H1 (cell line): ENCODE results near the gene OR51Q1. TPM values are rescaled to one million over a fixed set of nuclear protein-coding genes. Genes with fewer than 3 reads are reported as not detected.

Experiments used
- CTCF ChIA-PET: fragments of 300-600 bp; sonication (Branson Sonifier 250); formaldehyde crosslinking; loops from one replicate; lab custom pipeline; 2021; ENCODE audit not compliant: partially characterized antibody; lab: Charles Lee
- POLR2A ChIA-PET: fragments of 300-600 bp; sonication (Branson Sonifier 250); formaldehyde crosslinking; loops from one replicate; lab custom pipeline; 2021; ENCODE audit warnings: inconsistent platforms; ENCODE audit not compliant: partially characterized antibody; lab: Charles Lee
- DNase-seq, 2 experiments: peaks; one replicate each; pipeline versions ENCODE4 v3.0.0 to v3.0.0-alpha.2; 2010 to 2022; ENCODE audit warnings: low spot score in 2 of 2, low read depth in 1 of 2, mixed read lengths in 1 of 2
- FAIRE-seq: peaks from 2 replicates; lab custom pipeline; 2011; peaks lifted over from hg19 to GRCh38; lab: Jason Lieb, UNC
- H2AFZ ChIP-seq: 2 replicates; pipeline ENCODE4 v1.8.1; 2012; ENCODE audit warnings: low read length, inconsistent platforms
- H2AK5ac ChIP-seq: 2 replicates; pipeline ENCODE4 v1.6.1; 2013; ENCODE audit warnings: low read depth, low read length
- H2BK120ac ChIP-seq: replicated peaks from 2 replicates; pipeline ENCODE3; 2013; ENCODE audit warnings: low read depth, low read length, inconsistent platforms
- H2BK12ac ChIP-seq: 2 replicates; pipeline ENCODE4 v1.6.1; 2013; ENCODE audit warnings: low read depth, low read length
- H2BK15ac ChIP-seq: 2 replicates; pipeline ENCODE4 v1.6.1; 2013; ENCODE audit warnings: low read length
- H2BK20ac ChIP-seq: 2 replicates; pipeline ENCODE4 v1.6.1; 2013; ENCODE audit warnings: low read length
- H2BK5ac ChIP-seq: 2 replicates; pipeline ENCODE4 v1.6.1; 2013; ENCODE audit warnings: low read depth, low read length
- H3K14ac ChIP-seq: 2 replicates; pipeline ENCODE4 v1.6.1; 2013; ENCODE audit warnings: inconsistent platforms; ENCODE audit not compliant: insufficient read length
- H3K18ac ChIP-seq: 2 replicates; pipeline ENCODE4 v1.6.1; 2013; ENCODE audit warnings: low read length; ENCODE audit errors: extremely low read depth
- H3K23ac ChIP-seq: 2 replicates; pipeline ENCODE4 v1.6.1; 2013; ENCODE audit warnings: inconsistent platforms; ENCODE audit not compliant: insufficient read length
- H3K23me2 ChIP-seq: 2 replicates; pipeline ENCODE4 v1.6.1; 2013; ENCODE audit warnings: low read depth, low read length
- H3K27ac ChIP-seq: 2 replicates; pipeline ENCODE4 v1.6.1; 2011; ENCODE audit warnings: low read depth, low read length, inconsistent platforms
- H3K27me3 ChIP-seq, 4 experiments: replicated peaks in 1 of 4; 1 replicate in 1 of 4; 2 replicates in 3 of 4; pipeline versions ENCODE4 v1.6.1 to v1.8.1; 2011 to 2013; ENCODE audit warnings: low read length in 3 of 4, mild to moderate bottlenecking in 3 of 4, inconsistent platforms in 2 of 4, mixed read lengths in 2 of 4, moderate library complexity in 1 of 4; ENCODE audit not compliant: control insufficient read depth in 3 of 4, insufficient read depth in 3 of 4; ENCODE audit errors: extremely low read depth in 1 of 4
- H3K36me3 ChIP-seq, 4 experiments: 2 replicates each; pipeline versions ENCODE4 v1.6.1 to v1.8.1; 2011 to 2013; ENCODE audit warnings: mild to moderate bottlenecking in 4 of 4, low read length in 3 of 4, moderate library complexity in 2 of 4, control low read depth in 1 of 4, inconsistent platforms in 1 of 4; ENCODE audit not compliant: insufficient read depth in 4 of 4, control insufficient read depth in 2 of 4
- H3K4ac ChIP-seq: replicated peaks from 2 replicates; pipeline ENCODE3; 2013; ENCODE audit warnings: low read length, low read depth, mixed read lengths, inconsistent platforms; ENCODE audit not compliant: insufficient read length
- H3K4me1 ChIP-seq, 4 experiments: replicated peaks in 1 of 4; 1 replicate in 1 of 4; 2 replicates in 3 of 4; pipeline versions ENCODE4 v1.6.1 to v1.8.1; 2011 to 2013; ENCODE audit warnings: low read length in 3 of 4, inconsistent platforms in 2 of 4, mixed read lengths in 1 of 4; ENCODE audit not compliant: insufficient read depth in 4 of 4, control insufficient read depth in 3 of 4
- H3K4me2 ChIP-seq, 2 experiments: 2 replicates each; pipeline versions ENCODE4 v1.6.1 to v1.8.1; 2011 to 2013; ENCODE audit warnings: low read depth in 2 of 2, low read length in 2 of 2, control low read depth in 1 of 2, inconsistent platforms in 1 of 2, mild to moderate bottlenecking in 1 of 2; ENCODE audit not compliant: insufficient read depth in 1 of 2
- H3K4me3 ChIP-seq, 4 experiments: fragments of 200-600, 300-600 bp in 1 of 4; sonication (generic), shearing (Covaris generic), sonication (Bioruptor Twin) in 1 of 4; 2 replicates each; pipeline versions ENCODE4 v1.5.1 to v1.8.1; 2011 to 2016; ENCODE audit warnings: low read length in 4 of 4, low read depth in 3 of 4, control low read depth in 2 of 4, inconsistent platforms in 2 of 4, mild to moderate bottlenecking in 2 of 4, mixed read lengths in 1 of 4, moderate library complexity in 1 of 4; ENCODE audit not compliant: insufficient read depth in 2 of 4; ENCODE audit errors: extremely low read depth in 1 of 4
- H3K56ac ChIP-seq: replicated peaks from 2 replicates; pipeline ENCODE3; 2013; ENCODE audit warnings: low read depth, mild to moderate bottlenecking, mixed read lengths, low read length, inconsistent platforms; ENCODE audit not compliant: insufficient read length
- H3K79me1 ChIP-seq: 2 replicates; pipeline ENCODE4 v1.6.1; 2013; ENCODE audit warnings: low read depth, low read length, control low read depth
- H3K79me2 ChIP-seq, 2 experiments: 2 replicates each; pipeline versions ENCODE4 v1.6.1 to v1.8.1; 2012 to 2013; ENCODE audit warnings: low read length in 2 of 2, mild to moderate bottlenecking in 2 of 2, inconsistent platforms in 1 of 2; ENCODE audit not compliant: insufficient read depth in 2 of 2, control insufficient read depth in 1 of 2
- H3K9ac ChIP-seq, 4 experiments: replicated peaks in 1 of 4; 1 replicate in 1 of 4; 2 replicates in 3 of 4; pipeline versions ENCODE4 v1.6.1 to v1.8.1; 2011 to 2013; ENCODE audit warnings: low read depth in 3 of 4, low read length in 3 of 4, control low read depth in 2 of 4, mild to moderate bottlenecking in 2 of 4, moderate library complexity in 2 of 4, inconsistent platforms in 1 of 4; ENCODE audit errors: extremely low read depth in 1 of 4
- H3K9me3 ChIP-seq, 2 experiments: 2 replicates each; pipeline versions ENCODE4 v1.6.1 to v1.8.1; 2012 to 2013; ENCODE audit warnings: mild to moderate bottlenecking in 2 of 2, moderate library complexity in 2 of 2, control low read depth in 1 of 2, inconsistent platforms in 1 of 2, low read depth in 1 of 2, low read length in 1 of 2, mixed read lengths in 1 of 2; ENCODE audit not compliant: insufficient read depth in 2 of 2
- H4K20me1 ChIP-seq, 2 experiments: replicated peaks in 1 of 2; 2 replicates each; pipeline versions ENCODE3 to v1.8.1; 2011 to 2013; ENCODE audit warnings: inconsistent platforms in 2 of 2, low read length in 2 of 2, mild to moderate bottlenecking in 1 of 2; ENCODE audit not compliant: insufficient read depth in 2 of 2, control insufficient read depth in 1 of 2
- H4K5ac ChIP-seq: 2 replicates; pipeline ENCODE4 v1.6.1; 2013; ENCODE audit warnings: low read length, low read depth, mixed read lengths, inconsistent platforms; ENCODE audit not compliant: insufficient read length
- H4K8ac ChIP-seq: 2 replicates; pipeline ENCODE4 v1.8.0; 2013; ENCODE audit warnings: mild to moderate bottlenecking, moderate library complexity, low read length, inconsistent platforms; ENCODE audit not compliant: insufficient read depth; ENCODE audit errors: extremely low read depth
- H4K91ac ChIP-seq: replicated peaks from 2 replicates; pipeline ENCODE3; 2013; ENCODE audit warnings: low read length, mixed read lengths, inconsistent platforms; ENCODE audit not compliant: insufficient read length
- BRCA1 ChIP-seq: IDR thresholded peaks from 2 replicates; pipeline ENCODE4 v1.6.1; 2012; ENCODE audit warnings: low read depth, low read length, improper control_type of control experiment
- CEBPB ChIP-seq: IDR thresholded peaks from 2 replicates; pipeline ENCODE4 v1.6.1; 2012; ENCODE audit warnings: low read depth, low read length
- CREB1 ChIP-seq: IDR thresholded peaks from 2 replicates; pipeline ENCODE4 v1.6.1; 2012; ENCODE audit warnings: inconsistent platforms
- EZH2 ChIP-seq: fragments of 200-600 bp; sonication (generic); IDR thresholded peaks from 2 replicates; pipeline ENCODE4 v1.7.1; 2012; ENCODE audit warnings: low read depth, mild to moderate bottlenecking, moderate library complexity, low read length, inconsistent platforms; ENCODE audit not compliant: severe bottlenecking
- GABPA ChIP-seq: IDR thresholded peaks from 2 replicates; pipeline ENCODE4 v1.6.1; 2011; ENCODE audit warnings: mild to moderate bottlenecking, low read length, moderate library complexity, borderline replicate concordance; ENCODE audit not compliant: insufficient read depth
- GTF2F1 ChIP-seq: IDR thresholded peaks from 2 replicates; pipeline ENCODE4 v1.6.1; 2012; ENCODE audit warnings: low read depth, low read length, improper control_type of control experiment, borderline replicate concordance
- HDAC6 ChIP-seq: IDR thresholded peaks from one replicate; pipeline ENCODE4 v1.7.1; 2012; ENCODE audit warnings: low read depth, mild to moderate bottlenecking, inconsistent platforms, low read length, moderate library complexity
- JUN ChIP-seq: IDR thresholded peaks from 2 replicates; pipeline ENCODE4 v1.6.1; 2011; ENCODE audit warnings: low read depth, mild to moderate bottlenecking, improper control_type of control experiment, low read length
- KDM1A ChIP-seq: fragments of 200-600, 300-600 bp; sonication (generic); IDR thresholded peaks from 2 replicates; pipeline ENCODE4 v1.7.1; 2016; ENCODE audit warnings: mild to moderate bottlenecking, low read length, borderline replicate concordance
- KDM4A ChIP-seq: IDR thresholded peaks from one replicate; pipeline ENCODE4 v1.7.1; 2012; ENCODE audit warnings: low read depth, mild to moderate bottlenecking, moderate library complexity, low read length, inconsistent platforms; ENCODE audit not compliant: severe bottlenecking
- POU5F1 ChIP-seq: IDR thresholded peaks from 2 replicates; pipeline ENCODE4 v1.6.1; 2011; ENCODE audit warnings: low read depth, mild to moderate bottlenecking, low read length, moderate library complexity
- RAD21 ChIP-seq, 2 experiments: IDR thresholded peaks in 1 of 2; conservative IDR thresholded peaks in 1 of 2; 2 replicates each; pipeline ENCODE4 v1.6.1; 2011; ENCODE audit warnings: low read depth in 2 of 2, low read length in 2 of 2, improper control_type of control experiment in 1 of 2, inconsistent platforms in 1 of 2, mild to moderate bottlenecking in 1 of 2, moderate library complexity in 1 of 2
- SUZ12 ChIP-seq: fragments of 200-600 bp; sonication (generic); IDR thresholded peaks from 2 replicates; pipeline ENCODE4 v1.6.1; 2012; ENCODE audit warnings: mild to moderate bottlenecking, inconsistent platforms, low read length, moderate library complexity, mixed read lengths
- YY1 ChIP-seq: IDR thresholded peaks from 2 replicates; pipeline ENCODE4 v1.6.1; 2011; ENCODE audit warnings: low read depth, mild to moderate bottlenecking, low read length
- polyA plus RNA-seq, 7 experiments: library from polyadenylated mRNA; depleted of rRNA in 3 of 7; stranded (reverse) in 5 of 7; unstranded in 2 of 7; fragments of >200 nt in 5 of 7; fragments of 200-250 nt in 2 of 7; gene quantifications; 1 replicate in 5 of 7; 2 replicates in 1 of 7; 4 replicates in 1 of 7; pipeline versions ENCODE4 v1.2.1 to v1.2.3, GENCODE V29; 2011 to 2013; ENCODE audit warnings: missing spikeins in 2 of 7, mixed read lengths in 2 of 7
- total RNA-seq: library from RNA; stranded (reverse); fragmentation: NEBNext Ultra II Directional; extraction: Animal tissue kit (Norgen Biotek cat#: 25700); gene quantifications from 2 replicates; pipeline ENCODE4 v1.2.1, GENCODE V29; 2021

Gene OR51Q1
- total and polyA plus RNA-seq, 2 of the 8 experiments (the other 6 are each of a cell fraction or from before 2014, with no cell fraction given), result 0.08 TPM; not detected in 1

GRCh38 chr11:5405173-5405572, 16.7 kb upstream of the OR51Q1 start:
- TF ChIP-seq CEBPB (no peak), POU5F1 (no peak), GTF2F1 (no peak), SUZ12 (no peak), BRCA1 (no peak), KDM4A (no peak), RAD21 (IDR thresholded peaks at IDR 0.05 in 1 of 2, conservative IDR thresholded peaks at IDR 0.05 in 1 of 2; ENCODE audit: low read depth in 2 of 2, low read length in 2 of 2) (no peak), YY1 (no peak), GABPA (no peak), HDAC6 (no peak), KDM1A (no peak), JUN (no peak), EZH2 (no peak), CREB1 (no peak)
- Histone ChIP-seq H3K4me2 (no peak overlapping the region), H3K56ac (no peak overlapping the region), H3K79me2 (no peaks in the 10 kb centered on the region), H4K5ac (no peak overlapping the region), H4K20me1 (no peaks in the 10 kb centered on the region), H2AK5ac (no peak overlapping the region), H3K23me2 (no peaks in the 10 kb centered on the region), H2BK12ac (no peak overlapping the region), H4K8ac (no peak overlapping the region), H3K14ac (no peak overlapping the region), H3K4ac (no peak overlapping the region), H3K9me3 (no peaks in the 10 kb centered on the region; a peak in 1 of 4 replicates), H2BK15ac (no peak overlapping the region), H3K27ac (no peak overlapping the region), H3K27me3 (no peaks in the 10 kb centered on the region), H3K4me3 (no peak overlapping the region), H3K23ac (no peak overlapping the region), H2BK120ac (no peak overlapping the region), H3K9ac (no peak overlapping the region), H4K91ac (no peak overlapping the region), H2BK5ac (no peak overlapping the region), H2AFZ (no peak overlapping the region), H3K79me1 (no peaks in the 10 kb centered on the region), H3K36me3 (no peaks in the 10 kb centered on the region), H2BK20ac (no peak overlapping the region), H3K18ac (no peak overlapping the region), H3K4me1 (no peaks in the 10 kb centered on the region)
- POLR2A ChIA-PET, result no interaction called here
- FAIRE-seq (no peak), DNase-seq (no peak)
- CTCF ChIA-PET, result interaction anchor here (0.7 kb wide), 1 partner anchor 564 kb away, joined by 3 read pairs; no protein-coding TSS in a partner anchor
